Liver (tissue), 9 donors: Measurements from ENCODE around the gene TUBA4B. TPM values are rescaled to one million over a fixed set of nuclear protein-coding genes. Genes with fewer than 3 reads are reported as not detected.

ENCODE experiments used
- DNase-seq: peaks from one replicate; pipeline ENCODE4 v3.0.0-alpha.2; 2017; ENCODE audit warnings: low spot score
- H3K27ac ChIP-seq, 2 donors: one replicate each; pipeline ENCODE4 v1.7.0; 2013; ENCODE audit warnings: inconsistent platforms in 2 of 2, low read length in 2 of 2, control low read depth in 1 of 2, low read depth in 1 of 2, mild to moderate bottlenecking in 1 of 2
- H3K27me3 ChIP-seq, 4 donors: one replicate each; pipeline versions ENCODE4 v1.6.1 to v1.7.0; 2013; ENCODE audit warnings: low read length in 3 of 4, inconsistent platforms in 1 of 4, mild to moderate bottlenecking in 1 of 4, moderate library complexity in 1 of 4; ENCODE audit not compliant: control insufficient read depth in 4 of 4, insufficient read depth in 4 of 4
- H3K36me3 ChIP-seq, 4 donors: one replicate each; pipeline versions ENCODE4 v1.6.1 to v1.7.0; 2013; ENCODE audit warnings: low read length in 3 of 4, mild to moderate bottlenecking in 3 of 4, low read depth in 1 of 4, moderate library complexity in 1 of 4; ENCODE audit not compliant: control insufficient read depth in 4 of 4, insufficient read depth in 3 of 4
- H3K4me1 ChIP-seq, 4 donors: one replicate each; pipeline versions ENCODE4 v1.6.1 to v1.7.0; 2013; ENCODE audit warnings: low read length in 3 of 4, mild to moderate bottlenecking in 3 of 4, moderate library complexity in 1 of 4; ENCODE audit not compliant: control insufficient read depth in 4 of 4, insufficient read depth in 4 of 4
- H3K4me3 ChIP-seq, 3 donors: one replicate each; pipeline versions ENCODE4 v1.6.1 to v1.7.0; 2013; ENCODE audit warnings: low read length in 3 of 3, control low read depth in 1 of 3, low read depth in 1 of 3, mild to moderate bottlenecking in 1 of 3
- H3K9ac ChIP-seq, 2 donors: one replicate each; pipeline ENCODE4 v1.7.0; 2013; ENCODE audit warnings: low read length in 2 of 2, mild to moderate bottlenecking in 2 of 2, moderate library complexity in 2 of 2, control low read depth in 1 of 2, low read depth in 1 of 2
- H3K9me3 ChIP-seq, 4 donors: one replicate each; pipeline versions ENCODE4 v1.6.1 to v1.7.0; 2013; ENCODE audit warnings: low read length in 3 of 4; ENCODE audit not compliant: control insufficient read depth in 4 of 4
- ATF3 ChIP-seq: IDR thresholded peaks from 2 replicates; pipeline ENCODE4 v1.6.1; 2016; ENCODE audit warnings: antibody characterized with exemption
- EGR1 ChIP-seq, 2 donors: IDR thresholded peaks; 2 replicates each; pipeline ENCODE4 v1.6.1; 2016 to 2018; ENCODE audit warnings: antibody characterized with exemption in 2 of 2, low read depth in 2 of 2
- FOXA1 ChIP-seq: IDR thresholded peaks from 2 replicates; pipeline ENCODE4 v1.6.1; 2016; ENCODE audit warnings: antibody characterized with exemption
- FOXA2 ChIP-seq: IDR thresholded peaks from 2 replicates; pipeline ENCODE4 v1.6.1; 2016; ENCODE audit warnings: antibody characterized with exemption
- GABPA ChIP-seq, 2 donors: IDR thresholded peaks in 1 of 2; conservative IDR thresholded peaks in 1 of 2; 2 replicates each; pipeline ENCODE4 v1.6.1; 2016; ENCODE audit warnings: antibody characterized with exemption in 2 of 2, mild to moderate bottlenecking in 1 of 2, moderate library complexity in 1 of 2
- HNF4A ChIP-seq, 2 donors: conservative IDR thresholded peaks; 2 replicates each; pipeline ENCODE4 v1.6.1; 2016; ENCODE audit warnings: antibody characterized with exemption in 2 of 2, mild to moderate bottlenecking in 2 of 2
- HNF4G ChIP-seq: IDR thresholded peaks from 2 replicates; pipeline ENCODE4 v1.6.1; 2016; ENCODE audit warnings: antibody characterized with exemption
- JUND ChIP-seq, 2 donors: IDR thresholded peaks; 2 replicates each; pipeline ENCODE4 v1.6.1; 2016; ENCODE audit warnings: antibody characterized with exemption in 2 of 2
- MAX ChIP-seq: IDR thresholded peaks from 2 replicates; pipeline ENCODE4 v1.6.1; 2016; ENCODE audit warnings: antibody characterized with exemption
- RAD21 ChIP-seq, 2 donors: IDR thresholded peaks; 2 replicates each; pipeline ENCODE4 v1.6.1; 2016; ENCODE audit warnings: antibody characterized with exemption in 2 of 2, mild to moderate bottlenecking in 2 of 2
- REST ChIP-seq: IDR thresholded peaks from 2 replicates; pipeline ENCODE4 v1.6.1; 2016; ENCODE audit warnings: antibody characterized with exemption, mild to moderate bottlenecking
- RXRA ChIP-seq, 2 donors: IDR thresholded peaks; 2 replicates each; pipeline ENCODE4 v1.6.1; 2017 to 2018; ENCODE audit warnings: antibody characterized with exemption in 2 of 2, mild to moderate bottlenecking in 1 of 2
- SP1 ChIP-seq: IDR thresholded peaks from 2 replicates; pipeline ENCODE4 v1.6.1; 2018; ENCODE audit warnings: antibody characterized with exemption, mild to moderate bottlenecking
- TAF1 ChIP-seq: conservative IDR thresholded peaks from 2 replicates; pipeline ENCODE4 v1.6.1; 2016; ENCODE audit warnings: antibody characterized with exemption, mild to moderate bottlenecking
- YY1 ChIP-seq: IDR thresholded peaks from 2 replicates; pipeline ENCODE4 v1.6.1; 2016; ENCODE audit warnings: antibody characterized with exemption, mild to moderate bottlenecking
- WGBS: extraction: QIAGEN DNeasy Blood & Tissue Kit; methylation state at CpG from one replicate; pipeline ENCODE4 v1.1.7; 2013; 5-methylcytosine and 5-hydroxymethylcytosine counted together
- polyA plus RNA-seq, 2 donors: library from polyadenylated mRNA; stranded (reverse) in 1 of 2; unstranded in 1 of 2; fragments of 200-250 nt in 1 of 2; fragments of >200 nt in 1 of 2; fragmentation: Nextera tagmentation in 1 of 2; extraction: Ambion mirVana in 1 of 2; gene quantifications; one replicate each; pipeline versions ENCODE4 v1.2.1 to v1.2.3, GENCODE V29; 2013 to 2015
- total RNA-seq, 2 donors: library from RNA; depleted of rRNA; stranded (reverse); fragments of >200 nt; gene quantifications; one replicate each; pipeline ENCODE4 v1.2.3, GENCODE V29; 2014
- TF ChIP-seq, protein P1 (sequence below): IDR thresholded peaks from 2 replicates; pipeline ENCODE4 v1.6.1; 2016; ENCODE audit warnings: antibody characterized with exemption
- TF ChIP-seq, protein P2 (sequence below): fragments of 150-350 bp; IDR thresholded peaks from 2 replicates; pipeline ENCODE4 v1.5.1; 2017; ENCODE audit warnings: improper control_type of control experiment, low read depth, low read length; ENCODE audit not compliant: missing input control
- donor health status: healthy.
- donor health status: healthy.
- donor health status: healthy.
- donor health status: healthy.
- donor health status: healthy.

The TUBA4B gene
- total and polyA plus RNA-seq, 4 donors: 0.08 to 0.20 (median 0.19) TPM; not detected in 1

DNA sequence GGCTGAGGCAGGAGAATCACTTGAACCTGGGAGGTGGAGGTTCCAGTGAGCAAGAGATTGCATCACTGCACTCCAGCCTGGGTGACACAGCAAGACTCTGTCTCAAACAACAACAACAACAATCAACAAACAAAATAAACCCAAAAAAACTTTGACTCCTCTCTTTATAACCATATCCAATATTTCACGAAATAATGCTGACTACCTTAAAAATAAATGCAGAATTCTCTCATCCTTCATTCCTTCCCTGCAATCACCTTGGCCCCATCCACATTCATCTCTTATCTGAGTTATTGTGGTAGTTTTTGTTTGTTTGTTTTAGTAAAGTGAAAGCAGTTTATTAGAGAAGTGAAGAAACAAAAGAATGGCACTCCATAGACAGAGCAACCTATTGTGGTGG is 53.0 kb downstream of the TUBA4B start:
- TF ChIP-seq YY1 (no peak), RXRA (IDR thresholded peaks at IDR 0.05) (no peak), SP1 (no peak), REST (no peak), FOXA2 (no peak), EGR1 (IDR thresholded peaks at IDR 0.05; ENCODE audit: low read depth in 2 of 2) (no peak), MAX (no peak), HNF4G (no peak), HNF4A (conservative IDR thresholded peaks at IDR 0.05) (no peak), ATF3 (no peak), GABPA (IDR thresholded peaks at IDR 0.05 in 1 of 2, conservative IDR thresholded peaks at IDR 0.05 in 1 of 2) (no peak), FOXA1 (no peak), TAF1 (no peak), JUND (IDR thresholded peaks at IDR 0.05) (no peak), RAD21 (IDR thresholded peaks at IDR 0.05) (no peak)
- TF ChIP-seq, protein P1, sequence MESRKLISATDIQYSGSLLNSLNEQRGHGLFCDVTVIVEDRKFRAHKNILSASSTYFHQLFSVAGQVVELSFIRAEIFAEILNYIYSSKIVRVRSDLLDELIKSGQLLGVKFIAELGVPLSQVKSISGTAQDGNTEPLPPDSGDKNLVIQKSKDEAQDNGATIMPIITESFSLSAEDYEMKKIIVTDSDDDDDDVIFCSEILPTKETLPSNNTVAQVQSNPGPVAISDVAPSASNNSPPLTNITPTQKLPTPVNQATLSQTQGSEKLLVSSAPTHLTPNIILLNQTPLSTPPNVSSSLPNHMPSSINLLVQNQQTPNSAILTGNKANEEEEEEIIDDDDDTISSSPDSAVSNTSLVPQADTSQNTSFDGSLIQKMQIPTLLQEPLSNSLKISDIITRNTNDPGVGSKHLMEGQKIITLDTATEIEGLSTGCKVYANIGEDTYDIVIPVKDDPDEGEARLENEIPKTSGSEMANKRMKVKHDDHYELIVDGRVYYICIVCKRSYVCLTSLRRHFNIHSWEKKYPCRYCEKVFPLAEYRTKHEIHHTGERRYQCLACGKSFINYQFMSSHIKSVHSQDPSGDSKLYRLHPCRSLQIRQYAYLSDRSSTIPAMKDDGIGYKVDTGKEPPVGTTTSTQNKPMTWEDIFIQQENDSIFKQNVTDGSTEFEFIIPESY: no peak
- TF ChIP-seq, protein P2, sequence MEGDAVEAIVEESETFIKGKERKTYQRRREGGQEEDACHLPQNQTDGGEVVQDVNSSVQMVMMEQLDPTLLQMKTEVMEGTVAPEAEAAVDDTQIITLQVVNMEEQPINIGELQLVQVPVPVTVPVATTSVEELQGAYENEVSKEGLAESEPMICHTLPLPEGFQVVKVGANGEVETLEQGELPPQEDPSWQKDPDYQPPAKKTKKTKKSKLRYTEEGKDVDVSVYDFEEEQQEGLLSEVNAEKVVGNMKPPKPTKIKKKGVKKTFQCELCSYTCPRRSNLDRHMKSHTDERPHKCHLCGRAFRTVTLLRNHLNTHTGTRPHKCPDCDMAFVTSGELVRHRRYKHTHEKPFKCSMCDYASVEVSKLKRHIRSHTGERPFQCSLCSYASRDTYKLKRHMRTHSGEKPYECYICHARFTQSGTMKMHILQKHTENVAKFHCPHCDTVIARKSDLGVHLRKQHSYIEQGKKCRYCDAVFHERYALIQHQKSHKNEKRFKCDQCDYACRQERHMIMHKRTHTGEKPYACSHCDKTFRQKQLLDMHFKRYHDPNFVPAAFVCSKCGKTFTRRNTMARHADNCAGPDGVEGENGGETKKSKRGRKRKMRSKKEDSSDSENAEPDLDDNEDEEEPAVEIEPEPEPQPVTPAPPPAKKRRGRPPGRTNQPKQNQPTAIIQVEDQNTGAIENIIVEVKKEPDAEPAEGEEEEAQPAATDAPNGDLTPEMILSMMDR: no peak
- DNase-seq: no peak
- H3K27me3 ChIP-seq: peaks cover 0 to 10% (median 5%) of the 10 kb centered on the region in 4 donors
- H3K4me1 ChIP-seq: no peaks in the 10 kb centered on the region
- 79% methylated on average over 1 of the region's 1 CpG for WGBS
- H3K36me3 ChIP-seq: no peaks in the 10 kb centered on the region
- no peak overlapping the region for H3K27ac ChIP-seq
- H3K9ac ChIP-seq: no peak overlapping the region
- H3K4me3 ChIP-seq: no peak overlapping the region
- H3K9me3 ChIP-seq: no peaks in the 10 kb centered on the region
